NT2/D1 (cell line): ENCODE data around the gene AHSA1.

Experiments
- DNase-seq: peaks from one replicate; pipeline ENCODE4 v3.0.0-alpha.2; 2011; ENCODE audit warnings: low read depth, low spot score
- H3K27me3 ChIP-seq: 2 replicates; pipeline ENCODE4 v1.6.0; 2011; ENCODE audit warnings: mild to moderate bottlenecking; ENCODE audit not compliant: insufficient read length, insufficient read depth
- H3K36me3 ChIP-seq: 2 replicates; pipeline ENCODE4 v1.6.1; 2011; ENCODE audit warnings: mild to moderate bottlenecking, low read length, mixed read lengths; ENCODE audit not compliant: insufficient read depth, insufficient read length
- H3K4me1 ChIP-seq: 2 replicates; pipeline ENCODE4 v1.5.1; 2011; ENCODE audit not compliant: insufficient read depth, insufficient read length
- H3K4me3 ChIP-seq: 2 replicates; pipeline ENCODE4 v1.5.1; 2011; ENCODE audit warnings: low read depth; ENCODE audit not compliant: insufficient read length
- H3K9ac ChIP-seq: 2 replicates; pipeline ENCODE4 v1.6.0; 2011; ENCODE audit warnings: low read depth; ENCODE audit not compliant: insufficient read length
- H3K9me3 ChIP-seq: 2 replicates; pipeline ENCODE4 v1.5.1; 2011; ENCODE audit warnings: mild to moderate bottlenecking, low read length; ENCODE audit not compliant: insufficient read depth
- SUZ12 ChIP-seq: IDR thresholded peaks from 2 replicates; pipeline ENCODE4 v1.6.1; 2011; ENCODE audit not compliant: insufficient read length, insufficient read depth; ENCODE audit errors: extremely low read depth
- YY1 ChIP-seq: IDR thresholded peaks from 2 replicates; pipeline ENCODE4 v1.6.1; 2011; ENCODE audit not compliant: insufficient read length, insufficient read depth
- ZNF274 ChIP-seq: IDR thresholded peaks from 2 replicates; pipeline ENCODE4 v1.6.1; 2011; ENCODE audit warnings: mild to moderate bottlenecking, low read depth, low read length

Gene AHSA1

DNA sequence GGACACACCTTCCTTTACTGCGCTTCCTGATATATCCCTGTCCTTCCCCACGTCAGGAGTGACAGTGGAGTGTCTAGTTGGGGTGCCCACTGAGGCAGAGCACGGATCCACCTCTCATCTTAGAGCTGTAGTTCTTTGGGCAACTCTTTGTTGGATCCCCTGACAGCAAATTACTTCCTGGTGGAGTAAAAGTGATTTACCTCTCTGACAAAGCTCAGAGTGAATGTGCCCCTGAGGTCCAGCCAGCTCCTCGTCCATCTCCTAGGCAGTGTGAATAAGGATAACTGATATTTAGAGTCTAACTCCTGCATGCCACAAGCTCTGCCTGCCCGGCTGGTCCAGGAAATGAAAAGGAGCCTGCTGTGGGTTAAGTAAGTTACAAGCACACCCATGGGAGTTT is 16.0 kb downstream of the AHSA1 start:
- no peak overlapping the region for H3K9ac ChIP-seq
- no peaks in the 10 kb centered on the region for H3K27me3 ChIP-seq
- TF ChIP-seq ZNF274 (no peak), SUZ12 (no peak), YY1 (no peak)
- H3K4me3 ChIP-seq, result no peak overlapping the region
- DNase-seq, result no peak
- peaks cover 5% of the 10 kb centered on the region for H3K4me1 ChIP-seq
- no peaks in the 10 kb centered on the region for H3K9me3 ChIP-seq
- H3K36me3 ChIP-seq, result peaks cover 13% of the 10 kb centered on the region

DNA sequence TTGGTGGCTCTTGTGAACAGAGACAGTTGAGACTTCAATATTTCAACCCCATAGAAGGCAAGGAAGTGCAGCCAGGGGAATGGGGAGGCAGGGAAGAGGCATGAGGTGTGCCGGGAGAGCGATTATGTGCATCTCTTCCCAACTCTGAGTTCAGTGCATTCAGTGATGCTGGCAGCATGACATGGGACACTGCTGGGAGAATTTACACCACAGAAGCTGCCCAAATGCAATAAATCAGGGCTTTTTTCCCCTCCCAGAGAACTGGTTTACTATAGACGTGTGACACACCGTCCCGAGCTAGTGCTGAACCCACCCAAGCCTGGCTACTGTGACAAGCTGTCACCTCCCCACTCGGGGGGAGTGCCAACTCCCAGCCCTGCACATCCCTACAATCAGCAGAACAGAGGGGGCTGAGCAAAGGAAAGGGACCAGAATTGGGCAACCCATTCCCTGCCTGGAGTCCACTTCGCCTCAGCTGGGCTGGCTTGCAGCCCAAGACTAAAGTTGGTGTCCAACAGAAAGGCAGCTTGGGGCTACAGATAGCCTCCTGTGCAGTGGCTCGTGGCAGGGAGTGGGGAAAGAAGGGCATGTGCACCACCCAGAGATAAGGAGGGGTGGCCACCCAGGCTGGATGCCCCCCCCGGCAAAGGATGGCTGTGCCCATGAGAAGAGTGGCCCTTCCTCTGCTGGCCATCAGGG is 16.7 kb downstream of the AHSA1 start:
- Histone ChIP-seq H3K9ac (no peak overlapping the region), H3K36me3 (peaks cover 7% of the 10 kb centered on the region), H3K4me3 (no peak overlapping the region), H3K27me3 (no peaks in the 10 kb centered on the region), H3K4me1 (peaks cover 5% of the 10 kb centered on the region), H3K9me3 (no peaks in the 10 kb centered on the region)
- TF ChIP-seq YY1, result no peak
- TF ChIP-seq SUZ12, result no peak
- TF ChIP-seq ZNF274, result no peak
- DNase-seq, result no peak

DNA sequence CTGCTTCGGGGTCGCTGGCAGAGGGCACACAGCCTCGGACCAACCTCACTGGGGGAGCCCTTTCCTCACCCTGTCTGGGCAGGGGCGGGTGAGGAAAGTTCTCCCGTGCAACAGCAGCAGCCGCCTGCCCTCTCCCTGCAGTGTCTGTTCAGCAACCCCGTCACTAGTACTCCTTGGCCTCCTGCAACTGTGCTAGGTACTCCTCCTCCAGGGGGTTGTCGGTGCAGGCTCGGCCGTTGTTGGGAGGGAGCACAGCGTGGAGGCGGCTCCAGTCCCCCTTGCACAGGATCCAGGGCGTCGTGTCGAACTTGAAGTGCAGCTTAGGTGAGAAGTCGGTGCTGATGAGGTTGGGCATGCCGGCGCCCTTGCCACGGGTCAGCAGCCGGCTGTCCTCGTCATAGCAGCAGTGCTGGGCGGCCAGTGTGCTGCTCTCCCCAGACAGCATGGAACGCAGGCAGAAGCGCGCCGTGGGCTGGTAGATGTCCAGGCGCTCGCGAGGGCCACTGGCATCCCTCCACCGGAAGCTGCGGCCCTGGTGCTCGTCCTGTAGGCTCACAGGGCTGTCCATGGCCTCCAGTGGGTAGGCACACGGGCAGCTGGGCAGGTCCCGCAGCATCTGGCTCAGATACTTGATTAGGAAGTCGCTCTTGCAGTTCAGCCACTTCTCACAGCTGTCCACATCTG is 17.7 kb downstream of the AHSA1 start:
- Histone ChIP-seq H3K27me3 (no peaks in the 10 kb centered on the region), H3K36me3 (no peaks in the 10 kb centered on the region), H3K4me3 (no peak overlapping the region), H3K4me1 (peaks cover 5% of the 10 kb centered on the region), H3K9ac (no peak overlapping the region), H3K9me3 (no peaks in the 10 kb centered on the region)
- DNase-seq, result no peak
- no peak for TF ChIP-seq YY1

DNA sequence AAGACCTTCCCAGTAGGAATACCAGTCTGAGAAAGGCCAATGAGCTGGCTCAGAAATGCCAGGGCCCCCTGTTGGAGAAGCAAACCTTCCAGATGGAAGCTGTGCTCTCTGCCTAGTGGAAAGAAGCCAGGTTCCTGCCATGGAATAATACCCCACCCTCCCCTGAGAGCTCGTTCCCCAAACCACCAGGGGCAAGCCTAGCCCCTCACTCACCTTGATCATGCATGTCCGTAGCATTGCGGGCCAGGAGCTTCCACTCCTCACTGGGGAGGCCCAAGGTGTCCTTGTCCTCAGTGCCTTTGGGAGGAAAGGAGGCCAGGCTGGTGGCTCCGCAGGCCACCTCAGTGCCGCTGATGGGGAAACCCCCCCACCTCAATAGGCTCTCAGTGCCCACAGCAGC is 20.1 kb downstream of the AHSA1 start:
- Histone ChIP-seq H3K4me1 (peaks cover 5% of the 10 kb centered on the region), H3K4me3 (no peak overlapping the region), H3K27me3 (no peaks in the 10 kb centered on the region), H3K9me3 (no peaks in the 10 kb centered on the region), H3K9ac (no peak overlapping the region), H3K36me3 (no peaks in the 10 kb centered on the region)
- TF ChIP-seq YY1, result no peak
- TF ChIP-seq ZNF274, result no peak
- TF ChIP-seq SUZ12, result no peak
- no peak for DNase-seq

DNA sequence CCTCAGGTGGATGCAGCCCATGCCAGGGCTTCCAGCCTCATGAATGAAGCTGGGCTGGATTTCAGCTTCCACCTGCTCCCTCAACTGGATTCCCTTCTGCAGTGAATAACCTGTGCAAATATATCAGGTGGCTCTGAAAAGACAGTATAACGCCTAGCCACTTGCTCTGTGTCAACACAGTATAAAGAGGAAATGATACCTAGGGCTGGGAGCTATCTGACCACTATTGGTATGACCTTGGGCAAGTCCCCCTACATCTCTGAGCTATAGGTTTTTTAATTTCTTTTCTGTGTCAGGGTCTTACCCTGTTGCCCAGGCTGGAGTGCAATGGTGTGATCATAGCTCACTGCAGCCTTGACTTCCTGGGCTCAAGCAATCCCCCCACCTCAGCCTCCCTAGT is 20.9 kb downstream of the AHSA1 start:
- Histone ChIP-seq H3K9me3 (no peaks in the 10 kb centered on the region), H3K36me3 (no peaks in the 10 kb centered on the region), H3K4me3 (no peak overlapping the region), H3K9ac (no peak overlapping the region), H3K4me1 (peaks cover 5% of the 10 kb centered on the region), H3K27me3 (no peaks in the 10 kb centered on the region)
- TF ChIP-seq ZNF274, result no peak
- TF ChIP-seq SUZ12, result no peak
- no peak for TF ChIP-seq YY1
- no peak for DNase-seq

DNA sequence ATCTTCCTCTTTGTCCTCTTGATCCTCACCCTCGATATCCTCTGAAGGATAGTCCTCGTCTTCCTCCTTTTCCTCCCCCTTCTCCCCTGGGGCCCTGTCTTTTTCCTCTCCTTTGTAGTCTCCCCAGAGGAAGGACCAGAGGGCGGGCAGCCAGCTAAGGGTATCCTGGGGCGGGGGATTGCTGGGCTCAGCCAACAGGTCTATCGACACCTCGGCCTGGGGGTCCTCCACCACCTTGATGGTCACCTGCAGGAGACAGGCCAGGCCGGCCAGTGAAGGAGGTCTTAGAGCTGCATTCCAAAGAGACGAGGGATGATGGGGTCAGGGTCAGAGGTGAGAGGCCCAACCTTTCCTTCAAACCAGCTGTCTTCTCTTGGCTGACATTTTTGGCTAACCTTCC is 24.5 kb downstream of the AHSA1 start:
- DNase-seq, result no peak
- H3K36me3 ChIP-seq, result no peaks in the 10 kb centered on the region
- no peak for TF ChIP-seq ZNF274
- no peak for TF ChIP-seq YY1
- TF ChIP-seq SUZ12, result no peak
- no peaks in the 10 kb centered on the region for H3K9me3 ChIP-seq
- no peak overlapping the region for H3K9ac ChIP-seq
- H3K4me1 ChIP-seq, result no peaks in the 10 kb centered on the region
- no peak overlapping the region for H3K4me3 ChIP-seq
- no peaks in the 10 kb centered on the region for H3K27me3 ChIP-seq

DNA sequence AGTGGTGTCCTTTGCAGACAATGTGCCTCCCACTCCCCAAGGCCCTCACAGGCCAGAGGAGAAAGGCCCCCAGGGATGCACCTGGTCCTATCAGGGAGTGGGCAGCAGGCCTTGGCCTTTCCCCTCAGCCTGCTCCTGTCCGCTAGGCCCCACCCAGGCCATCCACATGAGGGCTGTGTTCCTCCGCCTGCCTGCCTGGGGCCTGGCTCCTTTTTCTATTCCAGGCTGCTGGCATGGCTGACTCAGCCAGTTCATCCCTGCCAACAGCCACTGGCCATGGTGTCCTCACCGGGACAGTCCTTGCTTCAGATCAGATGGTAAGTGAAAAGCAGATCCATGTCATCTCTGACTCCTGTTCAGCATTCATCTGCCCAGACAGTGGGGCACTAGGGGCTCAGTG is 27.4 kb downstream of the AHSA1 start:
- DNase-seq, result no peak
- TF ChIP-seq SUZ12, result no peak
- no peak for TF ChIP-seq YY1
- TF ChIP-seq ZNF274, result no peak
- Histone ChIP-seq H3K9me3 (no peaks in the 10 kb centered on the region), H3K4me3 (no peak overlapping the region), H3K36me3 (no peaks in the 10 kb centered on the region), H3K4me1 (peaks cover 4% of the 10 kb centered on the region), H3K27me3 (no peaks in the 10 kb centered on the region), H3K9ac (no peak overlapping the region)
